GM21515 (cell line): Measurements from ENCODE around the gene ATP8B4.
"Not testable (repeated sequence)": the region's sequence is repeated elsewhere in the genome, so short reads cannot be mapped to it uniquely, and the experiment has no call there.

Experiments
- ATAC-seq: cut with Tn5 transposase; IDR thresholded peaks from one replicate; pipeline ENCODE4 v1.9.1; 2021; ENCODE audit not compliant: unreplicated experiment

Gene ATP8B4

DNA sequence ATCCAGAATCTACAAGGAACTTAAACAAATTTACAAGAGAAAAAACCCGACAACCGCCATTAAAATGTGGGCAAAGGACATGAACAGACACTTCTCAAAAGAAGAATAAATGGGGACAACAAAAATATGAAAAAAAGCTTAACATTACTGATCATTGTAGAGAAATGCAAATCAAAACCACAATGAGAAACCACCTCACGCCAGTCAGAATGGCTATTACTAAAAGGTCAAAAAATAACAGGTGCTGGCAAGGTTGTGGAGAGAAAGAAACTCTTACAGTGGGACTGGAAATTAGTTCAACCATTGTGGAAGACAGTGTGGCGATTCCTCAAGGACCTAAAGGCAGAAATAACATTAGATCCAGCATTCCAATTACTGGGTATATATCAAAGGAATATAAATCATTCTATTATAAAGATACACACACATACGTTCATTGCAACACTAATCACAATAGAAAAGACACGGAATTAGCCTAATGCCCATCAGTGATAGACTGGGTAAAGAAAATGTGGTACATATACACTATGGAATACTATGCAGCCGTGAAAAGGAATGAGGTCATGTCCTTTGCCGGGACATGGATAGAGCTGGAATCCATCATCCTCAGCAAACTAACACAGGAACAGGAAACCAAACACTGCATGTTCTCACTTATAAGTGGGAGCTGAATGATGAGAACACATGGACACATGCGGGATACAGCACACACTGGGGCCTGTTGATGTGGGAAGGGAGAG lies 155.8 kb downstream of the ATP8B4 start:
- not testable (repeated sequence) for ATAC-seq

DNA sequence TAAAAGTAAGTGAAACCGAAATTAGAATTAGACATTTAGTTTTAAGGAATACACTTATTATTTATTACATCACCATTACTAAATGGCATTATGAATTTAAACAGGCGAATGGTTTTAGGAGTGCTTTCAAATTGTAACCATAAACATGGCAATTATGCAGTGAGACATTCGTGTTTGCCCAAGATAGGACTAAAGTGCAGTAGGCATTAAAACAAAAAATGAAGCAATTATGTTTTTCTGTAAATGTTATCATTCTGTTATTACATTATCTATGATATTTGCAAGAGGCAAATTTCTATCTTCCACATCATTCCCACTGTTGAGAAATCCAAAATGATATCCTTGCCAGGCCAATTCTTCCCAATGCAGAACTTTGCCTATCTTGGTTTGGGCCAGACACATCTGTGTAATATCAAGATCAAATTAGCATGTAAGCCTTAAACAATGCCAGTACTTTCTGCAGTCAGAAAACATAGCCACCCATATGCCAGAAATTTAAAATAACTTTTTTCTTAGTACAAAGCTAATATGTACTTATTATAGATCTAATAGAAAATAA lies 156.9 kb downstream of the ATP8B4 start:
- ATAC-seq, result no peak

DNA sequence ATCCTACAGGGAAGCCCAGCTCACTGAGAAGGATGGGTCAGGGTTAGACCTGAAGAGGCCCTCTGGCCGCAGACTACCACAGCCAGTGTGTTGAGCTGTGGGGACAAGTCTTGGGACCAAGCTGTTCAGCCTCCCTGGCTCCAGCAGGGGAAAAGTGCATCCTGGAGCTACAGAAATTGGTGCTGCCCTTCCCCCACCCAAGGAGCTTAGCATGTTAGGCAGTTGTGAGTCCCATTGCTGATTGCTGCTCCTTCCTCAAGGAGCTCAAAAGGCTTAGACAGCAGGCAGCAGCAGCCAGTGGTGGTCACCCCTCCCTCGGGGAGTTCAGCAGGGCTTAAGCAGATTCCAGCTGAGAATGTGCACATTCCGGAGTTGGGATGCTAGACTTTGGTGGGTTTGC lies 165.6 kb downstream of the ATP8B4 start:
- ATAC-seq, result no peak

DNA sequence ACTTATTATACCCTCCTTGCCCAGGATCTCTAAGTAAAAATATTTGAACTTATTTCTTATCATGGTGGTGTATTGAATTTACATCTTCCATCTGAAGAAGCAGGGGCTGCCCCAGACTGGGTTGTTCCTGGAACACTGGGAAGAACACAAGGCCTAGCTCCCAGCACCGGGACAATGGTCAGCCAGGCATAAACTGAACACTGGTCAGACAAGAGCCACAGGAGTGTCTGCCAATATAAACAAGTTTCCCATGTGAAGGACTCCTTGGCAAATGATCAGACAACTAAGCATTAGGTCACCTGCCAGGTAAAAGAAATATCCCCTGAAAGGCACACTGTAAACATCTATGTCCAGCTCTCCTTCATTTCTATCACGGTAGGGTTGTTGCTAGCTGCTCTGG lies 172.4 kb downstream of the ATP8B4 start:
- no peak for ATAC-seq

DNA sequence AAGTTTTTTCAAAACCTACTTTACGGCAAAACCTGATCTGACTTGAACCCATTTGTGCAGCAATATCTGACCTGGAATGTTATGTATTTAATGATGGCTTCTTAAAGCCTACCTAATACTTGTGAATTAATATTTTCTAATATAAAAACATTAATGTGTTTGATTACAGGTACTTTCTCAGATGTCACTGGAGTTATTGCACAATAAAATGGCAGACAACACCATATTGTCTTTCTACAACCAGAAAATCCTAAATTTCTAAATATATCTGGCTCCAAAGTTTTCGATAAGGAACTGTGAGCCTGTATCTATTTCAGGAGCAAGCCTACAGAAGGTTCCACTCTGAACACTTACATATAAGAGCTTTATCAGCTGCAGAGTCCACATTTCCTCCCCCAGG lies 184.5 kb downstream of the ATP8B4 start:
- no peak for ATAC-seq

DNA sequence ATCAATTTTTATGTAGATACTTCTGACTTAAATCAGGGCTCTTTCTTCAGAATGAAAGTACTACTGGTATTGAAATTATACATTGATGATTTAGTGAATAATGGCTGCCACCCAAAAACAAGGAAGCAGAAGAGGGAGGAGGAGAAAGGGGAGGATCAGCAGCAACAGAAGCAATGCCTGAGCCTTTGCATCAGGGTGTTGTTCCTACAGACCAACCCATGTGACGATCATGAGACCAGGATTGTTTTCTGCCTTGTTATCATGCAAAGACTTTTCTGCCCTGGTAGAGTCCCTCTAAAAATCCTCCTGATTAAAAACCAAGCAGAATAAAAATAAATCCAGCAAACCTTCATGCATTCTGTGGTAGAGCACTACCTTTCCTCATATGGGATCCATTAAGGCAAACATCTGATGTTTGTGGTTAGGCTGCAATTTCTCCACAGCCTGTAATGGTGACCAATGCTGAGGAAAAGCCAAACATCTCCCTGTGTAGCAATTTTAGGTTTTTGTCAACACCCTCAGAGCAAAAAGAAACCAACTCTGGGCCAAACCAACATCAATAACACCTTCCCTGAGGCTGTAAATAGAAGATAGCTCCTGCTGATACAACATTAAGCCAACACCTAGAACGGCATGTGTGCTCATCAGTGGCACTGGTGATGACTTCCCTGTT lies 191.7 kb downstream of the ATP8B4 start:
- ATAC-seq, result no peak

DNA sequence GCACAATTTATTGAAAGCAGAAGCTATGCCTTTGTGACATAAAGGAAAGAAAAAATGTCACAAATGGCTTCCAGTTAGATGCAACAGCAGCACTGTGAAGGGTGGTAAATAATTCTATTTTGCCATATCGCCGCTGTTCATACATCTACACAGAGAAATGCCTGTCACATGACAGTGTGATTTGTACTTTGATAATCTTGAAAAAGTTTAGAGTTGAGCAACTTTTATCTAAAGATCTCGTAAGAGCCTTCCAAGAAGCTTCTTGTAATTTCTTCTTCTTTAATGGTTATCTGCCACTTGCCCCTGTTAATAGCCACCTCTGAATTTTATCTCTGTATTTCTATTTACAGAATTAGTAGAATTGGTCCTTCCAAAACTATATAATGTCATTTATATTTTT lies 192.3 kb downstream of the ATP8B4 start:
- no peak for ATAC-seq

DNA sequence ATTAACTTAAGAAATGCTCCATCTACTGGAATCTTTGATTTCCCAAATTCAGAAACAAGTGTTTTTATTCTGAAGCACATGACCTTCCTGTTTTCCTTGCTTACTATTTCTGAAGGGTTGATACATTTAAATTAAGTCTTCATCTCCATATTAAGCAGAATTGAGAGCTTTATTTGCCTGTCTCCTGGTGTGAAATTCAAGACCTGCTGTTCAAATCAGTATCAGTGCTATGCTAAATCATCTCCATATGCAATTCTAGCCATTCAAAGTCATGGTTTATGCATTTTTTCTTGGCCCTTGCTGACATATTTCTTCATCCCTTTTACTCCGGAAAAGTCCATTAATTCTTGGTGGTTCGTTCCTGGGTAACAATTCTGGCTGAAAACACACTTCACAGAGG lies 195.4 kb downstream of the ATP8B4 start:
- ATAC-seq, result no peak

DNA sequence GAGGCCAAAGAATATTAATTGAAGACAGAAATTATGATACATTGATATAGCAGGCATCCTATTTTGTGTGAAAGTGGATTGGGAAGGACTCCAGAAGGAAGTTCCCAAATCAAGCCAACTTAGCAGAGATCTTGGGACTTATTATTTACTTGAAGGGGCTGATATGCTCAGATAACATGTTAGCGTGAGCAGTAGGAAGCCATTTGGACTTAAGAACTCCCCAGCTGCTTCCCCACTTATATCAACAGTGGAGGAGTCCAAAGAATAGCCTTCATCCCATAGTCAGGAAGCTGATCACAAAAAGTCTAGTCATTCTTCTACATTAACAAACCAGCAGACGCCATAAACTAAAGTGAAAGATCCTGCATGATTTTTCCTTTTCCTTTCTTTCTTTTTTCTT lies 200.0 kb downstream of the ATP8B4 start:
- no peak for ATAC-seq

DNA sequence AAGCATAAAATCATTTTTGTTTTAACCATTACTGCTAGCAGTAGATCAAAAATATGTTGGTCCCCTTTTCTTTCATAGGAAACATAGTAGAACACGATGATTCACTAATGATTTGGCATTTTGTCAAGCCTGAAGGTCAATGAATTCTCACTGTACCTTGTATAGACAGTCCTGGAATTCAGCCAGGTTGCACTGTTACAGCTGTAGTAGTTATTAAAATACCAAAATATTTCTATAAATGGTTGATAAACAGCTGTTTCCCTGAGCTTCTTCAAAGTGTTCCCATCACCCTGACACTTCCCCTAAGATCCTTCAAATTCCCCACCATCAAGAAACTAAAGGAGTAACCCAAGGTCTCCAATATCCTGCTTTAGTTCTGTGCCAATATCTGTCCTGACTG lies 200.9 kb downstream of the ATP8B4 start:
- ATAC-seq, result no peak

DNA sequence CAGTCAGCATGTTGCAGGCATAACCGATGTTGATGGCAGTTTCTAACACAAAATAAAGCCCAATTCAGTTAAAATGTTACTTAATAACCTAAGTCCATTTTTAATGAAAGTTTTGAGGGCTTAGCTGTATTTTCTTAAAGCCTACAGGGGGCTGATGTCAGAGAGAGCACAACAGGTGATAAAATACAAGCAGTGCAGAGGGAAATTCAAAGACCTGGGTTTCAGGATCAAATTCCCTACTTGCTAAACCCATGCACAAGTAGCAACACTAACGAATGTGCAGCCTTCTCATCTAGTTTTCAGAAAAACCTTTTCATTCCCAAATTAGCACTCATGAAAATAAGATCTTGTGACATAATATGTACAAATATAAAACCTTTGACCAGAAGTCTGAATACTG lies 202.0 kb downstream of the ATP8B4 start:
- no peak for ATAC-seq

DNA sequence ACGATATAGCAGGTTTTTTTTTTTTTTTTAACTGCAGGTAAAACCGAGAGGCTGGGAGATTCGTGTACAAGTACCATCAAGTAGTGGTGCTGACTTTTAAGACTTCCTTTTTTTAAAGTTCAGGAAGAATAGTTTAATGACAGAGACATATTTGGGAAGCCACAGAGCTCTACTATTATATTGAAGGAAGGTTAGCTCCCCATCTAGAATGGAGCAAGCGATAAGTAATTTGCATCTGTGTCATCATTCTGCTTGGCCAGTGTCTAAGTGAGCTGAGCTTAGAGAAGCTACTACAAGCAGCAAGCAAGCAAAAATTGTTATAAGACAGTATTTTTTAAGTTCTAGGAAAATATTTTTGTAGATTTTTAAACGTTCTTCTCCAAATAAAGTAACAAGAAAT lies 203.2 kb downstream of the ATP8B4 start:
- no peak for ATAC-seq

DNA sequence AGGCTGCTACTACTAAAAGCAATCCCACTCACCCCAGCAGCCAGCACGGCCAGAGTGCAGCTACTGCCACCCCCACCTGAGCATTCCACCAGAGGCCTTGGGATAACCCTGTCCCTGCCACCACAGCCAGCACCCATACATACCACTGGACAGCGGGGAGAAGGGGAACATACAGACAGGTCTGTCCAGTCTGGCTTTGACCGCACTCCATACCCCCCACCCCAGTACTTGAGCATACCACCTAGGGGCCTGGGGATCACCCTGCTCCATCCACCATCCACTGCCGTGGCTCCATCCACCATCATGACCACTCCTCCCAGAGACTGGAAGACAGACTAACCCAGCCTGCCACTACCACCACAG lies 210.1 kb downstream of the ATP8B4 start:
- ATAC-seq, result no peak

DNA sequence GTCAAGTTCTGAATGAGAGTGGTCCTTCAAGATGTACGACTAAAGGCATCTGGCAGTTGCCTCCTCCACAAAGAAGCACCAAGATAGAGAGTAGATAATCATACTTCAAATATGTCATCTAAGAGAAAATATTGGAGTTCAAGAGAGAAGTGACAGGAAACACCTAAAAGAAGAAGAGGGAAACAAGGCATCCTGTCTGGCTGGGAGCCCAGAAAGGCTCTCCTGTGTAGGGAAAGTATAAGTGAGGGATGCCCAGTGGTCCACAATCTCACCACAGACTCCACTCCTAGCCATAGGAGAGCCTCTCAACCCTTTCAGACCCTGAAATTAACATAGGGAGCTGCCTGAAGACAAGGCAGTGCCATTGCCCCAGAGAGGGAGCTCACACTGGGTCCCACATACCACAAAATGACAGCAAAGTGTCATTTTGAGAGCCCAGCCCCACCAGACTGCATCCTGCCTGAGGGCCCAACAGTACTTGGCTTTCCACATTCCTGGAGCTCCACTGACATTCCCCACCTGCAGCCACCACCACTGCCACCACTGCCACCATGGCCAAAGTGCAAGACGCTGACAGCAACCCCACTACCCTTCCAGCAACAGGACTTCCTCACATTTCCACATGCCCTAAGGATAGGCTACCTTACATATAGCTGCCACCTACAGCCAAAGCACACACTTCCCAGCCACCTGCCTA lies 210.6 kb downstream of the ATP8B4 start:
- no peak for ATAC-seq

DNA sequence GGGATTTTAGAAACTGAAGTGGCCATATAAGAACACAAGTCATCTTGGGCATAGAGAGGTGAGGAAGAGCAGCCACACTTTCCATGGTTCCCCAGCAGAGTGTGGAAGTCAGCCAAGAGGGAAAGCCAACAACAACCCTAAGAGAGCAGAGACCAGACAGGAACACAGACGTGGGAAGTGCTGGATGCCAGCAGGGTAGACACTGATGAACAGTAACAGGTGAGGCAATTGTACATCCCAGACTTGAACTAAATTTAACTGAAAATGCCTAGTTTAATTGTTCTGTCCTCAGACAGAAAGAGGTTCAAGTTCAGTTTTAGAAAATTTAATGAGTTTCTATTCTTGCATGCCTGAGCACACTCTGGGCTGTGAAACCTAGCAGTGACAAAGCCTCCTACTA lies 212.1 kb downstream of the ATP8B4 start:
- ATAC-seq, result no peak

DNA sequence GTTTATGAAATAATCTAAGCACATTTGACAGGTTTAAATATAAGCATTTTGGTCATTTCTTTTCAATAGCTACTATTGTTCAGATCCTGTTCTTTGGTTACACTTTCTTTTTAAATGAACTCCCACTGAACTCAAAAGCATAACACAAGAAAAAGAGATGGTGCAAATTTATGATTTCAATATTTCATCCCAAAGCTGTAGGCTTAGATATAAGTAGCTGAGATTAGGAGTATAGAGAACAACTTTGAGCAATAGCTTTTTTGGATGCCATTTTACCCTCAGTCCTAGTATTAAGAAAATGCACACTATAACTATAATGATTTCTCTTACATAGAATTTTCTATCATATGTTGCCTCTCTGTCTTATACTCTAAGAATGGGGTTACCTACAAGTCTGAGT lies 213.8 kb downstream of the ATP8B4 start:
- ATAC-seq, result no peak

DNA sequence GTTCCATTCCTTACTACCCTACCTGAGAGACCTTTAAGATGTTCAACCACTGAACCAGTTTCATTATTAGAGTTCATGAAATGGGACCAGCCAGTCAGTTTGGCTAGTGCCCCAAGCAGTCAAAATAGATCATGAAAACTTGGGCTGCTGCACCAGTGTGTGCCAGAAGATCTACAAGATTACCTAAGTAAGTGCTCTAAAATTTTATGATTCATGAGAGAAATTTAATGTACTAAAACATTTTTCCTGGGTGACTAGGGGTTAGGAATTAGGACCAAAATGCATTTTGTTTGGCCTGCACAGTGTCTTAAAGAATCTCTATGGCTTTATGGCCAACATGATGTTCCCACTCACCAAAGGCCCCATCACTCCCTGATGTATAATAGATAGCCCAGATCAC lies 214.7 kb downstream of the ATP8B4 start:
- no peak for ATAC-seq

DNA sequence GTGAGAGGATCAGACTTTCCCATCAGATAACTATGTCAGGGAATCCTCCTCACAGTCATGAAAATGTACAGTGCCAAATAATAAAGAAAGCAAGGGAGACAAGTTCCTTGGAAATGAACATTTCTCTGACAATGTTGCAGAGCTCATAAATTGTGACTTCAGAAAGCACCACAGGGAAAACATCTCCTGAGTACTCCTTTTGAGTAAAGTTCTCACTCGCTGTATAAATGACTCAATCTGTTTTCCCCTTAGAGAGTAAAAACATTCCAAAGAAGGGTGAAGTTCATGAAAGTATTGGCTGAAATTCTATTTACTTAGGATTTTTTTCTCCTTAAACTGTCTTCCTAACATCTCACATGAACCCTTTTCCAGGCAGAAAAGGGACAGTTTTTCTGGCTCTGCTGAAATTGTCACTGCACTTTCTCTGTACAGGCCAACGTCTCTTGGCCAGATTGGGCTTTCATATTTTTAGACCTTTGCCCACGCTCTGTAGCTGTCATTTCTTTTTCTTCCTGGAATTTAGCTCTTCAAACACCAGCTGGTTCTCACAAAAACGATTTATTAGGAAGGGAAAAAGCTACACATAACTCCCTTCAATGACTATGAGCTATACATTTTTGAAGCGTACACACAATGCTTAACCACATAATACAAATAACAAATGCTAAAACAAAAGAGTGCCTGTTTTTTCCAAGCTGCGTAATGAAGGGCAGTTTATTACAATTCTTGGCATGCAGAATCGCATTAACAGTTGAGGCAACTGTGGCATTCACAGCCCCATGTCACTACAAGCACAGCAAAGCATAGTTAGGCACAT lies 216.1 kb downstream of the ATP8B4 start:
- no peak for ATAC-seq

DNA sequence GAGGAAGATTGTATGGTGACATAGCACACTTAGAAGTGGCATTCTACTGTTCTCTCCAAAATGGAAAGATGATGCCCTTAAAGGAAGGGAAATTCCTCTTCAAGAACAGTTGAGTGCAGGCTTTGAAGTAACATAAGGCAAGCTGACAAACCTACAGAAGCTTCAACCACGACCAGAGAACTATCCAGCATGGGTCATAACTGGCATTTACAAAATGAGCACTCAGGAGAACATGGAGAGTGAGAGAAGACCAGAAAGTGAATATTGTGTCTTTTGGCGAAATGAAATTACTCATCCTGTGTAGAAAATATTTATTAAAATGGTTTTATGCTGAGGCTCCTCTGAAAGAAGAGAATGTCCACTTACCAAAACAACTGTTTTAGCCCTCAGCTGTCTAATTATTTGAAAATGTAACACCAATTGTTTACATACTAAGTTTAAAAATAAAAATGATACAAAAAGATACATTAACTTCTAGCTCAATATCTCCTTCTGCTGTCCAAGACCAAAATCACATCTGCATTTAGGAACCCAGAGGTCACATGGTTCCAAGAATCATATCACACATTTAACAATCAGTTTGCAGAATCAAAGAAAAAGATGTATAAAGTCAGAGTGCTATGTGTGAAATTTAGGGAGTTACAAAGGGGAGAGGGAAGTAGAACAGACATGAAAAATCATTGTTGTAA lies 216.9 kb downstream of the ATP8B4 start:
- ATAC-seq, result no peak

DNA sequence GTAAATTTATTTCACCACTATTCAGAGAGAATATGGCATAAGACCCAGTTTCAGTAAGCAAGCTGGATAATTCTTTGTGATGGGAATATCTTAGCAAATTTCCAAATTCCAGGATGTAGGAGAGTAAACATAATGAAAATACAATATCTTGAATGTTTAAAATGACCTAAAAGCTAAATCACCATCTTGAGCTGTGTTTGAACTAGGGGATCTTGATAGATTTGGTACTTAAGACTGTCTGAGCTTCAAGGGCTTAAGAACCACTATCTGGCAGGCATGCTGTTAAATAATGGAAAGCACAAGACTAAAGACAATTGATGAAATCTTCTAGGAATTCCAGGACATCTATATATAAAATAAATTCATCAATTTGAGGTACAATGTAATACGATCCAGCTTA lies 217.7 kb downstream of the ATP8B4 start:
- no peak for ATAC-seq

DNA sequence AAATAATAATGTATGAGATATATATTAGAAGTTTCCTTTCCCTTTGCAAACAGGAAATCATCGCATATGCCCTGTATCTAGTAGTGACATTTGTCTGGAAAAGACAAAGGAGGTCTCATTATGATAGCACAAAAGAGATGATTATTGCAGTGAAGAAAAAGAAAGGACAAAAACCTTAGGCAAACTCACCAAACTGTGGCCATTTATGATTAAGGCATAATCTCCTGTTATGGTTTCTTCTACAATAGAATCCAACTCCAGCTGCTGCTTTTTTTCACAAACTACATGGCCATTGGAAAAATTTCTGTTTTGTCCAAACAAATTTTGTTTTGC lies 218.2 kb downstream of the ATP8B4 start:
- ATAC-seq, result no peak
